HG03442 (cell line): ENCODE measurements around the gene FBXL16.

Experiments used
- ATAC-seq: cut with Tn5 transposase; IDR thresholded peaks from one replicate; pipeline ENCODE4 v1.9.1; 2021; ENCODE audit warnings: mild to moderate bottlenecking, moderate library complexity; ENCODE audit not compliant: unreplicated experiment

Gene FBXL16

DNA sequence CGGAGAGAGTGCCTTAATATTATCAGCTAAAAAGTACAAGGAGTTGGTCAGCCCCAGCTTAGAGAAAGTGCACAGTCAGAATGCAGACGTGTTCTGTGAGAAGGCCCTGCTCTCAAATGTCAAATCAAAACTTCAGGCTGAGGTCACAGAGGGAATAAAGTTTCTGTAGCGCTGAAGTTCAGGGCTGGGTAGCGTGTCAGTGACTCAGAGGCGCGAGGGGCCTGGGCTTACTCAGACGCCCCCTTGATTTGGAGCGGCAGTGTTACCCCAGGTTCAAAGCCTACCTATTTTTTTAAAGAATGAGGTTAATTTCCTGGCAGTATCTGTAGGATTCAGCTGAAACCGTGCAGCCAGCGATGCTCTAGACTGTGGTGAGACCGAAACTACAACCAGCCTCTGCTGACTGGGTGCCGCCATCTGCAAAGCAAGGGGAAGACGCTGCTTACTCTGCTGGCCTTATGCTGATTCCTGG, 30.4 kb upstream of the FBXL16 start:
- ATAC-seq: no peak

DNA sequence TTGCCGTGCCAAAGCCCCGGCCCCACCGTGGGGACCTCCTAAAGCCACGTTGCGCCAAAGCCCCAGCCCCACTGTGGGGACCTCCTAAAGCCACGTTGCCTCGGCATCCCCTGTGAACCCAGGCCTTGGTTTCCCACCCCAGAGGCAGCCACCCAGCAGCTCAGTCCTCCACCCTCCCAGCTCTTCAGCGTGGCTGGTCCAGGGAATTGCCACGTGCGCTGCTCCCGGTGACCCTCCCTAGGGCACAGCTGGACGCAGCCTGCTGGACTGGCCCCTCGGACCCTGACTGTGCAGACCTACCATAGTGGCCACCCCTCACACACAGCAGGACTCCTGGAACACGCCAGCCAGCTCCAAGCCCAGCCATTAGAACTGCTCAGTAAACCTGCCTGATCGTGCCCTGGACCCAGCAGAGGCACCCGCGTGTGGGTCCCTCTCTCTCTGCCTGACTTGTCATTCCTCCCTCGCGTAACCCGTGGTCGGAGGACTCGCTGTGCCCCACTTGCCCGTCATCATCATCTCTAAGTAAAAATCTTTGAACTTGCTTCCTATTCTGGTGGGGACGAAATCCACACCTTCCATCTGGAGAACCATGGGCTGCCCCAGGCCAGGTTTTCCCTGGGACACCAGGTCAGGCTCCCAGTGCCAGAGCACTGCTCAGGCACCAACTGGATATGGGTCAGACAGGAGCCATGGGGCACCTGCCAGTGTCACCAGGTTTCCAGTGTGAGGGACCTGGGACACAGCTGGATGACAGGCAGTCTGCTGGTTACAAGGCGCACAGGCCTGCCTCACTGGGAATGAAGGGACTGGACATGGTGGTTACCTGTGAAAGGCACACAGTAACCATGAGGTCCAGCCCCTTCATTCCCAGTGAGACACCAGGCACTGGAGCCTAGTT, 29.6 kb upstream of the FBXL16 start:
- ATAC-seq: no peak

DNA sequence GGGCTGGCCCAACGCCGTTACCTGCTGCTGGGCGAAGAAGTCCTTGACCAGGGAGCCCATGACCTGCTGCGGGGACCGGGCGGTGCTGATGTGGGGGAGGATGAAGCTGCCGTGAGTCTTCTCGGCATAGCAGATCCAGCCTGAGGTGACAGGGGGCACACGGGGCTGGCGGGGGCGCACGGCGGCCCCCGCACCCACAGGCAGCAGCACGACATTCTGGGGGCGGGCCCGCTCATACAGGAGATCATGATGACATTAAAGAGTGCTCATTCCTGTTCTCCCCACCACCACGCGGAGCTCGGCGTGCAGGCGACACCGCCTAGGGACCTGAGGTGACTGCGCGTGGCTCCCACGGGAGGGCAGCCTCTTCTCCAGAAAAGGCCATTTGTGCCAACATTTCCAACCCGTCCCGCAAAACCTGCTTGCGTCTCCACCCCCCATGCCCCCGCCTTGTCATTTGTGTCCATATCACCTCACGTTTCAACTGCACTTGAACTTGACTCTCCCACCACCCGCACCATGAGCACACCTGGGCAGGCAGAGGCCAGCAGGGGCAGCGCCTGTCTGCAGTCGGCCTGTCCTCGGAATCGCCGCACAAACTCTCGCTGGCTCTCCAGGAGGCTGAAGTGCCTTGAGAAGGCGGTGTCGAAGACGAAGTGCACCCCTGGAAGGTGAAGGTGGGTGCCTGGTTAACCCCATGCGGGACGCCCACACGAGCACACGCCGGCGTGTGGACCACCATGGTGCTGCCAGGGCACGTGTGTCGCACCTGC, 28.8 kb upstream of the FBXL16 start:
- ATAC-seq: no peak

DNA sequence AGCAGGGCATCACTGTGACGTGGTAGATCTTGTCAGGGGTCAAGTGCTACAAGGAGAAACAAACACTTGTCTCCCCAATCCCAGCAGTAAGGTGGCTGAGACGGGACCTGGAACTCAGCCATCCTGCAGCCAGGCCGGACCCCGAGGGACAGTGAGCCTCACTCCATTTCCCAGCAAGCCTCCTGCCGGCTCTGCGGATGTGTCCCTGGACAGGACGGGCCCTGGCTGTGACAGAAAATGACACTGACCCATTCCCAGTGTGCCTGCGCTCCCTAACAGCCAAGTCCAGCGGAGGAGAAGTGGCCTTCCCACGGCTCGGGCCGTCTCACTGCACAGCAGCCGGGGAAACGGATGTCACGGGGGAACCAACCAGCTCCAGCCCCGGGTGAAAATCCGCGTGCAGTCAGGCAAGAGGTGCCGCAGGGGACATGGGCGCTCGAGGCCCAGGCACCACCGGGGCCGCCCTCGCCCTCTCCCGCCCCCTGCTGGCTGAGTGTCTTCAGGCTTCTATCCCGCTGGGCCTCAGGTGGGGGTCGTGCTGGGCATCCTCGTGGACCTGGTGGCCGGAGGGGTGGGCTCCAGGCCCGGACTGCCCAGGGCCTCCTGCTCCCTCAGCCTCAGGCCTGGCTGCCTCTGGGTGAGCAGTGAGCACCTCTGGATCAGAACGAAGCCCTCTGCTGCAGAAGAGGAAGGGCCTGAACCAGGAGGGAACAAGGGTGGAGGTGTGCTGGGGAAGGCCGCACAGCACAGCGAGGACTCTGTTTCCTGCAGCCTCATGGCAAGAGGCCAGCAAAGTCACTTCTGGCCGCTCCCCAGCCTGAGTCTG, 28.0 kb upstream of the FBXL16 start:
- no peak for ATAC-seq

DNA sequence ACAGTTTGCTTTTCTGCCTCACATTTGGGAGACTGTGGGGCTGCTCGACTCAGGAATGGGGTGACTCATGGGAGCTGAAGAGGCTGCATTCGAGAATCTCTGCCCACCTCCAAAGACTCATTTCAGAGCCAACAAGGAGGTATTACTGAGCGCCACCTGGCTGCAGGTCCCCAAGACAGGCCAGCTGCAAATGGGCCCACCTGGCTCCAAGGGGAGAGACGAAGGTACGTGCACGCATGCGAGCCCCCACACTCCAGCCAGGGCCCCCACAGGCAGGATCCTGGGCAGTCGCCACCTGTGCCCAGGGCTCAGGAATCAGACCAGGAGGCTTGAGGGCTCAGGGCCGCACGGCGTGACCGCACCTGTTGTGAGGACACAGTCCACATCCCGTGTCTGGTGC, 27.3 kb upstream of the FBXL16 start:
- no peak for ATAC-seq

DNA sequence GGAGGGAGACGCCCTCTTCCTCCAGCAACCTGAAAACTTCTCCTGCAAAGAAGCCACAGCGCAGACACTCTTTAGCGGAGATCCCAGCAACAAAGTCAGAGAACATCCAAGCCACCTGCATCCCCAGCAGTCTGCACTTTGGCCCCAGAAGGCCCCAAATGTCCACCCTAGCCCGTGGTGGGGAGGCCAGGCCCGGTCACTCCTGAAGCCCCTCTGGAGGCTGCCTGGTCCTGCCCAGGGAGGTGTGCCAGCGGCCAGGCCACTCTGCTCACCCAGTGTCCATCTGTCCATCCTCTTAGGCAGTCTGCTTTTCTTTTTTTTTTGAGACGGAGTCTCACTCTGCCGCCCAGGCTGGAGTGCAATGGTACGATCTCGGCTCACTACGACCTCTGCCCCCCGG, 26.7 kb upstream of the FBXL16 start:
- ATAC-seq: no peak

DNA sequence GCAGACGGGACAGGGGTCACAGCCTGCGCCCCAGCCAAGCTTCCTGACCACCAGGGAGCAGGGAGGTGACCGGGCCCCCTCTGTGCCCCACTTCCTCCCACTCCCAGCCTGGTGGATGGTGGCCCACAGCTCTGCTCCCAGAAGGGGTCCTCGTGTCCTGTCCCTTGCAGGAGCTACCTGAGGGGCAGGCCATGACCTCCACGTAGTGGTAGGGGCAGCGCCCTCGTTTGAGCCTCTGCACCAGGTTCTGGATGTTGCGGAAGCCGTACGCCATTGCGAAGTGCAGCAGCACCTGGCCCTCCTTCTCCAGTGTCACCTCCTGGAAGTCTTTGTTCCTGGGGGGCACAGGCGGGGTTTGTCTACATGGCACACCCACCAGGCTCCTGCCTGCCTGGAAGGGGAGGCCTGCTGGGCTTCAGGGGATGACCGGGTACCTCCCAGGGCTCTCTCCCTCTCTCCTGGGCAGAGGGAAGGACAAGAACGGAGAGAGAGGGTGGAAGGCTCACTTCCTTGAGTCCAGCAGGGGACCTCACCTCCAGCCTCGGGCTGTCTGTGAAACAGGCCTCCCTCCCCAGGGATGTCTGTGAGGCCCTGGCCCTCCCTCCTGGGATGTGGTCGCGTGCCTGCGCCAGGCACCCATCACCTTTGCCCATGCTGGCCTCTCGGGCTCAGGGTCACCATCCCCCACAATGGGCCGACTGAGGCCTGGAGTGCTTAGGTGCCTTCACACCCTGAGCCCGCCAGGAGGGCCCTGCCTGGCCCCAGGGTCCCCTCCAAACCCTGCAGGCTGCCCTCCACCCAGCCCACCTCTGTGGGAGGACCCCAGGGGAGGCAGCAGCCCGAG, 25.3 kb upstream of the FBXL16 start:
- no peak for ATAC-seq

DNA sequence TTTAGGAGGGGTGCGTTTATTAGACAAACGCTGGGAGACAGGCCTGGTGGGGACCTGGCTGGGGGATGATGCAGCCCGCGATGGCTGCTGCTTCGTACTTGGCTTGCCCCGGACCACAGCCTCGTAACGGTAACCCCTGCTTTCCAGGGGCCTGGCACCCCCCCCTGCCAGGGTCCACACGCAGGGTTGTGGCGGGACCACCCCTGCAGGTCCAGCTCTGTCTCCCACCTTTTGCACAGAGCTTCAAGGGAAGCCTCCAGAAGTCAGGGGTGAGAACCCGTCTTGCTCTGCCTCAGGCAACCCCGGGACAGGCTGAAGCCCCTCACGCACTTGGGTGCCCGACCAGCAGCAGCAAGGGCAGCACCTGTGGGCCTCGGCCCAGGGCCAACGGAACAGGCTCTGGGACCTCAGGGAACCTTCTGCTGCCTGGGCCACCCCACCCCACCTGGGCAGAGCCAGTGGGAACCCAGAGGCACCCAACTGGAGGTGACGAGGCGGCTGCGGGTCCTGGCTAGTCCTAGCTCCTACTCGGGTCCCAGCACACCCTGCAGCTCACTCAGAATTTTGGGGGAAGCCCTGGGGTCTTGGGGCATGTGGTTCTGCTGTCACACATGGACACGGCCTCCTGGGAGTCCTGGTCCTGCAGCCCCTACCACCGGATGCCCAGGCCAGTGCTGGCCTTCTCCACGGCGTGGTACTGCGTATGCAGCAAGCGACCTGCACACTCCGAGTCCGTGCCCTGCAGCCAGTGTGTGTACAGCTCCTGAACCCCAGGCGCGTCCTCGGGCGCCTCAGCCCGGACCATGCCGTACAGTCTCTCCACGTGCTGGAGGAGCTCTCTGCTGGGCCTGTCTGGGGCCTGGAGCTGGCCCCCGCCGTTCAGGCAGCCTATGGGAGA, 24.4 kb upstream of the FBXL16 start:
- no peak for ATAC-seq

DNA sequence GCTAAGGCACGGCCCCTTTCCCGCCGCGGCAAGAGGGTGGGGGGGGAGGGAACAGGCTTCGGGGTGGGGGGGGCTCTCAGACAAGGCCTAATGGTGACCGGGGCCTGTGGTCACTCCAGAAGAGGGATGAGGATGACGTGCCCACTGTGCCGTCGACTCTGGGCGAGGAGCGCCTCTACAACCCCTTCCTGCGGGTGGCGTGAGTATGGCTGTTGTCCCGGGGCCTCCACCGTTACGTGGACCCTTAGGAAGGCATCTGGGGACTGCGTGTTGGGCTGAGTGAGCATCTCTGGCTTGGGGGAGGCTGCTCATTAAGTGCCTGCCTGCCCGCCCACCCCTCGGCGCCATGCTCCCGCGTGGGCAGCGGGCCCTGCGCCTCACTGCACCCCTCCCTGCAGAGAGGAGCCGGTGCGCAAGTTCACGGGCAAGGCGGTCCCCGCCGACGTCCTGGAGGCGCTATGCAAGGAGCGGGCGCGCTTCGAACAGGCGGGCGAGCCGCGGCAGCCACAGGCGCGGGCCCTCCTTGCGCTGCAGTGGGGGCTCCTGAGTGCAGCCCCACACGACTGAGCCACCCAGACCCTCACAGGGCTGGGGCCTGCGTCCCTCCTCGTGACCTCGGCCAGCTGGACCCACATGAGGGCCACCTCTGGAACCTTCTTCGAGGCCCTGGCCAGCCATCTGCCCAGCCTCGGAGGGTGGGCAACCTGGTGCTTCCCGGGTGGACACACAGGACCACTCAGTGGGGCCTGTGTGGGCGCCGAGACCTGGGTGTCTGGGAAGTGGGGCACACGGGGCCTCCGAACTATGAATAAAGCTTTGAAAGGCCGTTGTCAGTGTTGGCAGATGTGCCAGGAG, 23.5 kb upstream of the FBXL16 start:
- ATAC-seq: no peak

DNA sequence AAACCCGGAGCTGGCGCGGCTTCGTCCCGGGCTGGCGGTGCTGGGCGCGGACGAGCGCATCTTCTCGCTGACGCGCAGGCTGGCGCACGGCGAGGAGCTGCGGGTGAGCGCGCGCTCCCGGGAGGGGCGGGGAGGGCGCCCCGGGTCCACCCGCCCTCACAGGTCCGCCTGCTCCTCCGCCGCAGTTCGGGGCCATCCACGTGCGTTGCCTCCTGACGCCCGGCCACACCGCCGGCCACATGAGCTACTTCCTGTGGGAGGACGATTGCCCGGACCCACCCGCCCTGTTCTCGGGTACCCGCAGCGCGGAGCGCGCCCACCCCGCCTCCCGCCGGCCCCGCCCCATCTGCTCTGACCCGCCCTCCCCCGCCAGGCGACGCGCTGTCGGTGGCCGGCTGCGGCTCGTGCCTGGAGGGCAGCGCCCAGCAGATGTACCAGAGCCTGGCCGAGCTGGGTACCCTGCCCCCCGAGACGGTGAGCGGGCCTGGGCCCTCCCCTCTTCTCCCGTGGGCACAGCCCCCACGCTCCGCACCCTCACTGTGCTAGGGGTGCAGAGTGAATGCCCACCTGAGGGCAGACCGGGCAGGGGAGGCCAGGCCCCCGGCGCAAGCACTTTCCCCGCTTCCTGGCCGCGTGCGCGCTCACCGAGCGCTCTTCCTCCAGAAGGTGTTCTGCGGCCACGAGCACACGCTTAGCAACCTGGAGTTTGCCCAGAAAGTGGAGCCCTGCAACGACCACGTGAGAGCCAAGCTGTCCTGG, 22.7 kb upstream of the FBXL16 start:
- ATAC-seq: no peak

DNA sequence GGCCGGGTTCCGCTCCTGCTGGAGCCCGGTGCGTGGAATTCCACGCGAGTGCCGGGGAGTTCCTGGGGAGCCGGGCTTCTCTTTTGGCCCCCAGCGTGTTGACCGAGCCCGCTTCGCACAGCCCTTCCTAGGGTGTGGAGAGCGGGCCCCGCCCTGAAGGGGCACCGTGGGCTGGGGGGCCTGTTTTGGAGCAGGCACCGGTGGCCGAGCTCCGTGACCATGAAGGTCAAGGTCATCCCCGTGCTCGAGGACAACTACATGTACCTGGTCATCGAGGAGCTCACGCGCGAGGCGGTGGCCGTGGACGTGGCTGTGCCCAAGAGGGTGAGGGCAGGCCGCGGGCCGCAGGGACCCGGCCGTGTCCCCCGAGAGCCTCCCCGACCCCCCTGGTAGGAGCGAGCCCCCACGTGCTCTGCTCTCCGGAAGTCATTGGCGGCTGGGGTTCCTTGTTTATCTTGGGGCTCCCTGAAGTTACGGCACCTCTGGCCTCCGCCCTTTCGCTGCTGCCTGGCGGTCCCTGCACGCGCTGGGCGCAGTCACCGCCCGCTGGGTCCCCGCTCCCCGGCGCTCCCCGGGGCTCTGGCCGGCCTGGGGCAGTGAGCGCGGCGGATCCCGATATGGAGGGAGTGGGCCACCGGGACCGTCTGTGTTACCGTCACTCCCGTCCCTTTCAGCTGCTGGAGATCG, 21.8 kb upstream of the FBXL16 start:
- ATAC-seq: no peak

DNA sequence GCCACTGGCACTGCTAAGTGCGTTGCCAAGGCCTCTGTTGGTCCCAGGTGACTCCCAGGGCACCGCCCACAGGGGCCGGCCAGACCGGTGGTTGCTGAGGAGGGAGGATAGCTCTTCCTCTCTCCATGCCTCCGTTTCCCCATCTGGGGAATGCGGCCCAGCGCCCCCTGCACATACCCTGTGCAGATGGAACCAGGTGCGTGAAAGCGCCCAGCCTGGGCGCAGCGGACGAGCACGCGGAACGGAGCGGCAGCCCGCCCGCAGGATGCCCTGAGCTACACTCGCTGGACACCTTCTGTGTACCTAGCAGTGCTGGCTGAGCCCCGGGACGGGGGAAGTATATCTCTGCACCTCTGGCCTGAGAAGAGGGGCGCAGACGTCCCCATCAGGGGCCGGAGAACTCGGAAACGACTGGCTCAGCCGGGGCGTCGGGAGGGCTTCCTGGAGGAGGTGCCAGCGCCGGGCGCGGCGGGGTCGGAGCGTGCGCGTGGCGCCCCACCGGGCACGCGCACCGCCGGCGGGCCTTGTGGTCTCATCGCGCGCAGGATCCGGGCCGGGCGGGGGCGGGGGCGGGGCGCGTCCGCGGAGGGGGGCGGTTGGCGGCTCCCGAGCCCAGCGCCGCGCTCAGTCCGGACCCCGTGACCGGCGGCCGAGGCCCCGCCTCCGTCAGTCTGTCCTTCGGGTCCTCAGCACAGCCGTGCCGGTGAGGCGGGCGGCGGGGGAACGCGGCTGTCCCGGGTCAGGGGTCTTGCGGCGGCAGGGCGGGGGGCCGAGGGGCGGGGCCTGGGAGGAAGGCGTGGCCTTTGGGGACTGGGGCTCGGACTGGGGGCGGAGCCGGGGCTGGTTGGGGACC, 21.1 kb upstream of the FBXL16 start, which contains the start of the genes CCDC78 and HAGHL:
CCDC78 (minus strand) TSS at position 6 of the 853 bp plus-strand sequence. CDS start 76 bp downstream, outside the sequence.
HAGHL (plus strand) TSS at position 669 of the 853 bp plus-strand sequence. CDS start 404 bp downstream, outside the sequence.
- no peak for ATAC-seq

DNA sequence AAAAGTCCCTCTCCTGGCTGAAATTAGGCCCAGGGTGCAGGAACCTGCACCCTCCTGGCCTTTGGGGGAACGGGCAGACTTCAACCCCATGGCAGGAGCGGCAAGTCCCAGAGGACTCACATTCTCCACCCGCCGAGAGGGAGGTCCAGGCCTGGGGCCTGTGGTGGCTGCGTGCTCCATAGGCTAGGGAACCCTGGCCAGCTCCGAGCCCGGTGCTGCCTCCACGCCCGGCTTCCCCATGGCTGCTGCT, 20.5 kb upstream of the FBXL16 start:
- ATAC-seq: no peak

DNA sequence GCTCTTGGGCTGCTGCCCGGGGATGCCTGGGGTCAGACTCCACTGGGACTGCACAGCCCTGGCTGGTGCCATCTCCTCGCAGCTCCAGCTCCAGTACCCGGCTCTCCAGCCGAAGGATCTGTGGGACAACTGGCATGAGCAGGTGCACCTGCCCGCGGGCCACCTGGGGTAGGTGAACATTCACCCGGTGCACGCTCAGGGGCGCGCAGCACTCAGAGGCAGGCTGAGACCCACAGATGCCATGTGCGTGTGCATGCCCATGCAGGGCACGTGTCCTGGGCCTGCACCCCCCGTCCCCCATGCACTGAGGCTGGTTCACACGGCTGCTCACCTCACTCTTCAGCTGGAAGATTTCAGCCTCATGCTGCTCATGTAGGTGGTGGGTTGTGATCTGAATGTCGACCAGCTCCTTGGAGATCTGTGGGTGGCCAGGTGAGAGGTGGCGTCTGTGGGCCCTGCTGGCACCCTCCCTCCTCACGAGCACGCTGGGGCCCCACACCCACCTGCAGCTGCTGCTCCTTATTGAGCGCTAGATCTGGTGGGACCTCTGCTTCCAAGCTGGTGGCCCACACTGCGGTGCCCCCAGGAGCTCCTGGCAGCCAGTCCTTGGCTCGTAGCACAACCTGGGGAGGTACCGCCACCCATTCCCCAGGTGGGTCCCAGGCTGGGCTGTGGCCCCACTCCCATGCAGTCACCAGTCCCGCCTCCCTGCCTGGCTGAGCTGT, 20.0 kb upstream of the FBXL16 start:
- ATAC-seq: no peak

DNA sequence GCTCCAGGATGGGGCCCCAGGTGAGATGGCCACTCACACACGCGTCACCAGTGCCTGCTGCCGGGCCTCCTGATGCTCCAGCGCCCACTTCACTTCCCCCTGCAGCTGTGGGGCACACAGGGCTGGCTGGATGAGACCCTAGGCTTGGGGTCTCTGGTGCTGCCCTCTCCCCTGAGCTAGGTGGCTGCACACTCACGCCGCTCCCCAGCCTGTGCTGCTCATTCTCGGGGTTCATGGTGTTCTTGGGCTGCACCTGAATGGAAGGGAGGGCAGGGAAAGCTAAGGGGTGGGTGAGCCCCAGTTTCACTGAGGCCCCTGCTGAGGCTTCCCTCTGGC, 19.4 kb upstream of the FBXL16 start:
- ATAC-seq: no peak
